OCI-LY3 (cell line): Measurements from ENCODE around the gene ILDR2.

Source experiments
- EZH2phosphoT487 ChIP-seq: fragments of 200-600 bp; shearing (Covaris generic); IDR thresholded peaks from 2 replicates; pipeline ENCODE4 v1.6.1; 2018; ENCODE audit warnings: antibody characterized with exemption, mixed run types, low read depth
- TF ChIP-seq, protein P1 (sequence below): fragments of 200-600, 300-600 bp; sonication (generic); IDR thresholded peaks from 2 replicates; pipeline ENCODE4 v1.5.1; 2014; ENCODE audit warnings: antibody characterized with exemption, low read length, low read depth

GRCh38 chr1:166884040-166884642 is 91.2 kb downstream of the ILDR2 start:
- TF ChIP-seq, protein P1, sequence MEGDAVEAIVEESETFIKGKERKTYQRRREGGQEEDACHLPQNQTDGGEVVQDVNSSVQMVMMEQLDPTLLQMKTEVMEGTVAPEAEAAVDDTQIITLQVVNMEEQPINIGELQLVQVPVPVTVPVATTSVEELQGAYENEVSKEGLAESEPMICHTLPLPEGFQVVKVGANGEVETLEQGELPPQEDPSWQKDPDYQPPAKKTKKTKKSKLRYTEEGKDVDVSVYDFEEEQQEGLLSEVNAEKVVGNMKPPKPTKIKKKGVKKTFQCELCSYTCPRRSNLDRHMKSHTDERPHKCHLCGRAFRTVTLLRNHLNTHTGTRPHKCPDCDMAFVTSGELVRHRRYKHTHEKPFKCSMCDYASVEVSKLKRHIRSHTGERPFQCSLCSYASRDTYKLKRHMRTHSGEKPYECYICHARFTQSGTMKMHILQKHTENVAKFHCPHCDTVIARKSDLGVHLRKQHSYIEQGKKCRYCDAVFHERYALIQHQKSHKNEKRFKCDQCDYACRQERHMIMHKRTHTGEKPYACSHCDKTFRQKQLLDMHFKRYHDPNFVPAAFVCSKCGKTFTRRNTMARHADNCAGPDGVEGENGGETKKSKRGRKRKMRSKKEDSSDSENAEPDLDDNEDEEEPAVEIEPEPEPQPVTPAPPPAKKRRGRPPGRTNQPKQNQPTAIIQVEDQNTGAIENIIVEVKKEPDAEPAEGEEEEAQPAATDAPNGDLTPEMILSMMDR, result no peak
- no peak for TF ChIP-seq EZH2phosphoT487
